Endodermal cell (in vitro differentiated cells): ENCODE results near the gene SLC13A1. TPM values are rescaled to one million over a fixed set of nuclear protein-coding genes. Genes with fewer than 3 reads are reported as not detected.
"Not testable (repeated sequence)": the region's sequence is repeated elsewhere in the genome, so short reads cannot be mapped to it uniquely, and the experiment has no call there.

Experiments used
- DNase-seq: peaks from one replicate; pipeline ENCODE4 v3.0.0-alpha.2; 2017
- H3K27ac ChIP-seq: 2 replicates; pipeline ENCODE4 v1.5.1; 2013; ENCODE audit warnings: mild to moderate bottlenecking, low read depth, low read length, moderate library complexity
- H3K27me3 ChIP-seq: 2 replicates; pipeline ENCODE4 v1.6.1; 2013; ENCODE audit warnings: mild to moderate bottlenecking, low read length, moderate library complexity; ENCODE audit not compliant: insufficient read depth, control insufficient read depth, poor library complexity, severe bottlenecking
- H3K36me3 ChIP-seq: 2 replicates; pipeline ENCODE4 v1.7.0; 2013; ENCODE audit warnings: mild to moderate bottlenecking, low read length, moderate library complexity; ENCODE audit not compliant: control insufficient read depth, insufficient read depth
- H3K4me1 ChIP-seq: one replicate; pipeline ENCODE4 v1.7.0; 2013; ENCODE audit warnings: low read length; ENCODE audit not compliant: control insufficient read depth, insufficient read depth
- H3K4me3 ChIP-seq: 2 replicates; pipeline ENCODE4 v1.5.1; 2013; ENCODE audit warnings: mild to moderate bottlenecking, low read length, moderate library complexity
- H3K9ac ChIP-seq: 2 replicates; pipeline ENCODE4 v1.6.1; 2013; ENCODE audit warnings: mild to moderate bottlenecking, low read length, moderate library complexity; ENCODE audit not compliant: poor library complexity, severe bottlenecking; ENCODE audit errors: extremely low read depth
- H3K9me3 ChIP-seq: 2 replicates; pipeline ENCODE4 v1.6.1; 2013; ENCODE audit warnings: mild to moderate bottlenecking, low read length, moderate library complexity; ENCODE audit not compliant: control insufficient read depth
- H3K27ac Mint-ChIP-seq: 2 replicates; pipeline ENCODE4 v1.8.0; 2020; ENCODE audit warnings: mixed read lengths
- H3K27me3 Mint-ChIP-seq: 2 replicates; pipeline ENCODE4 v1.8.0; 2021; ENCODE audit warnings: mild to moderate bottlenecking, mixed read lengths; ENCODE audit not compliant: insufficient read depth
- H3K36me3 Mint-ChIP-seq: 2 replicates; pipeline ENCODE4 v1.8.0; 2020; ENCODE audit warnings: low read depth, mixed read lengths
- H3K4me1 Mint-ChIP-seq: 2 replicates; pipeline ENCODE4 v1.8.0; 2020; ENCODE audit warnings: mixed read lengths
- H3K4me3 Mint-ChIP-seq: 2 replicates; pipeline ENCODE4 v1.8.0; 2020; ENCODE audit warnings: mild to moderate bottlenecking, moderate library complexity, mixed read lengths
- H3K9me3 Mint-ChIP-seq: 2 replicates; pipeline ENCODE4 v1.8.0; 2020; ENCODE audit warnings: mild to moderate bottlenecking, mixed read lengths
- WGBS, 2 experiments: methylation state at CpG; one replicate each; pipeline versions ENCODE4 v1.1.5 to v1.1.7; 2013; ENCODE audit warnings: missing lambda C conversion rate in 2 of 2, mixed read lengths in 1 of 2; ENCODE audit not compliant: insufficient coverage in 1 of 2, insufficient read length in 1 of 2; 5-methylcytosine and 5-hydroxymethylcytosine counted together
- total RNA-seq, 2 donors: library from RNA; stranded (reverse); fragmentation: NEBNext Ultra II Directional in 1 of 2; extraction: Animal tissue kit (Norgen Biotek cat#: 25700) in 1 of 2; gene quantifications; 2 replicates in 1 of 2; 3 replicates in 1 of 2; pipeline ENCODE4 v1.2.1, GENCODE V29; 2021
- TF ChIP-seq, protein P1 (sequence below): fragments of 200-600 bp; sonication (generic); conservative IDR thresholded peaks from 2 replicates; pipeline ENCODE4 v1.5.0; 2021; ENCODE audit warnings: antibody characterized with exemption, mild to moderate bottlenecking

Gene SLC13A1
- total RNA-seq, 2 donors from 2014 or later: not detected

DNA sequence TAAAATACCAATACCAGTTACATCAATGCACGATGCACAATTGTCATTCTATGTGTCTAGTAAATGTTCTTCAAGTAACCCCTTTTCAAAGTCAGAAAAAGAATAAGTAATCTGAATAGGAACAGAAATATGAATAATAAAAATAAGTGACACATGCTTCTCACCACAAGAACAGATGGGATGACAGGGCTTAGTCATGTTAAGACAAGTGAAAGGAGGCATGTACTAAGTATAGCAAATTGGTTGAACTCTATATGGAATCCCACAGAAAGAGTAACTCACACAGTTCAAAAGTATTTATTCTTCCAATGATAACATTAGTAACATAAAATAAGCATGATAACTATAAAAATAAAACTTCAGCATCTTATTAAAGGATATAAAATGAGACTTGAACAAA is 103.3 kb downstream of the SLC13A1 start:
- no peak overlapping the region for H3K27ac ChIP-seq
- Mint-ChIP-seq H3K36me3 (no peaks in the 10 kb centered on the region), H3K27me3 (no peaks in the 10 kb centered on the region), H3K9me3 (peaks cover 4% of the 10 kb centered on the region), H3K27ac (no peak overlapping the region), H3K4me3 (no peak overlapping the region), H3K4me1 (no peaks in the 10 kb centered on the region)
- TF ChIP-seq, protein P1, sequence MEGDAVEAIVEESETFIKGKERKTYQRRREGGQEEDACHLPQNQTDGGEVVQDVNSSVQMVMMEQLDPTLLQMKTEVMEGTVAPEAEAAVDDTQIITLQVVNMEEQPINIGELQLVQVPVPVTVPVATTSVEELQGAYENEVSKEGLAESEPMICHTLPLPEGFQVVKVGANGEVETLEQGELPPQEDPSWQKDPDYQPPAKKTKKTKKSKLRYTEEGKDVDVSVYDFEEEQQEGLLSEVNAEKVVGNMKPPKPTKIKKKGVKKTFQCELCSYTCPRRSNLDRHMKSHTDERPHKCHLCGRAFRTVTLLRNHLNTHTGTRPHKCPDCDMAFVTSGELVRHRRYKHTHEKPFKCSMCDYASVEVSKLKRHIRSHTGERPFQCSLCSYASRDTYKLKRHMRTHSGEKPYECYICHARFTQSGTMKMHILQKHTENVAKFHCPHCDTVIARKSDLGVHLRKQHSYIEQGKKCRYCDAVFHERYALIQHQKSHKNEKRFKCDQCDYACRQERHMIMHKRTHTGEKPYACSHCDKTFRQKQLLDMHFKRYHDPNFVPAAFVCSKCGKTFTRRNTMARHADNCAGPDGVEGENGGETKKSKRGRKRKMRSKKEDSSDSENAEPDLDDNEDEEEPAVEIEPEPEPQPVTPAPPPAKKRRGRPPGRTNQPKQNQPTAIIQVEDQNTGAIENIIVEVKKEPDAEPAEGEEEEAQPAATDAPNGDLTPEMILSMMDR: no peak
- WGBS, 2 experiments: no CpG with 5 or more reads among the region's 1 CpG
- DNase-seq: no peak
- H3K27me3 ChIP-seq: no peaks in the 10 kb centered on the region
- no peaks in the 10 kb centered on the region for H3K9me3 ChIP-seq
- H3K4me1 ChIP-seq: no peaks in the 10 kb centered on the region
- no peak overlapping the region for H3K9ac ChIP-seq
- H3K36me3 ChIP-seq: no peaks in the 10 kb centered on the region
- H3K4me3 ChIP-seq: no peak overlapping the region

DNA sequence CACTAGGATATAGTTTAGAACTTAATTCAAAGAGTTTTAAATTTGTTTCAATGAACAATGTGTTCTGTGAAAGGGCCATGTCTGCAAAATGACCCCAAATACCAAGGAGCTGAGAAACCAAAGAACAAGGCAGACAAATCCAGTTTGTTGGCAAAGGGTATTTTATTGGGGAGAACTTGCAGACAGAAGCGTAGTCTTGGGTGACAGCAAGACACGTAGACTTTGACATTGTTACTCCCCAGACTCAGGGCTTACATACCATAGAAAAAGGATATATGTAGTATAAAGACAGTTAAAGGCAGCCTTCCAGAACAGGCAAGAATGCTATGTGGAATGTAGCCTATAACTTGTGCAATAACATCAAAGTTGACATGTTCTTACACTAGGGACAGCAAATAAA is 109.3 kb downstream of the SLC13A1 start:
- no peaks in the 10 kb centered on the region for H3K36me3 Mint-ChIP-seq
- H3K4me1 Mint-ChIP-seq: no peaks in the 10 kb centered on the region
- H3K27me3 Mint-ChIP-seq: no peaks in the 10 kb centered on the region
- DNase-seq: no peak
- Histone ChIP-seq H3K4me3 (no peak overlapping the region), H3K27ac (no peak overlapping the region), H3K9me3 (peaks cover 11% of the 10 kb centered on the region), H3K4me1 (no peaks in the 10 kb centered on the region), H3K9ac (no peak overlapping the region), H3K27me3 (no peaks in the 10 kb centered on the region), H3K36me3 (no peaks in the 10 kb centered on the region)
- peaks cover 11% of the 10 kb centered on the region for H3K9me3 Mint-ChIP-seq
- 86 to 100% methylated on average over 1 to 2 of the region's 2 CpGs for WGBS, 2 experiments
- no peak overlapping the region for H3K4me3 Mint-ChIP-seq
- H3K27ac Mint-ChIP-seq: no peak overlapping the region
- TF ChIP-seq, protein P1: no peak

DNA sequence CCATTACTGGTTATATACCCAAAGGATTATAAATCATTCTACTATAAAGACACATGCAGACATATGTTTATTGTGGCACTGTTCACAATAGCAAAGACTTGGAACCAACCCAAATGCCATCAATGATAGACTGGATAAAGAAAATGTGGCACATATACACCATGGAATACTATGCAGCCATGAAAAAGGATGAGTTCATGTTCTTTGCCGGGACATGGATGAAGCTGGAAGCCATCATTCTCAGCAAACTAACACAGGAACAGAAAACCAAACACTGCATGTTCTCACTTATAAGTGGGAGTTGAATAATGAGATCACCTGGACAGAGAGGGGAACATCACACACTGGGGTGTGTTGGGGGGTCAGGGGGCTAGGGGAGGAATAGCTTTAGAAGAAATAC is 112.9 kb downstream of the SLC13A1 start:
- not testable (repeated sequence) for H3K36me3 Mint-ChIP-seq, H3K4me1 ChIP-seq, H3K27ac ChIP-seq, H3K9ac ChIP-seq, H3K4me1 Mint-ChIP-seq, H3K27me3 Mint-ChIP-seq, H3K4me3 Mint-ChIP-seq, H3K4me3 ChIP-seq, H3K36me3 ChIP-seq, H3K27me3 ChIP-seq, H3K27ac Mint-ChIP-seq, DNase-seq
- WGBS, 2 experiments: 100% methylated on average over 1 of the region's 1 CpG; no CpG with 5 or more reads in 1 of the 2 experiments
- H3K9me3 Mint-ChIP-seq: peaks cover 36% of the 10 kb centered on the region
- peaks cover 12% of the 10 kb centered on the region for H3K9me3 ChIP-seq

DNA sequence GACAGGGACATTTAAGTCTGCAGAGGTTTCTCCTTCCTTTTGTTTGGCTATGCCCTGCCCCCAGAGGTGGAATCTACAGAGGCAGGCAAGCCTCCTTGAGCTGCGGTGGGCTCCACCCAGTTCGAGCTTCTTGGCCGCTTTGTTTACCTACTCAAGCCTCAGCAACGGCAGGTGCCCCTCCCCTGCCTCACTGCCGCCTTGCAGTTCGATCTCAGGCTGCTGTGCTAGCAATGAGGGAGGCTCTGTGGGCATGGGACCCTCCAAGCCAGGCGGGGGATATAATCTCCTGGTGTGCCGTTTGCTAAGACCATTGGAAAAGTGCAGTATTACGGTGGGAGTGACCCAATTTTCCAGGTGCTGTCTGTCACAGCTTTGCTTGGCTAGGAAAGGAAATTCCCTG is 114.9 kb downstream of the SLC13A1 start:
- H3K27ac ChIP-seq, H3K4me3 ChIP-seq, H3K9ac ChIP-seq, H3K27me3 Mint-ChIP-seq, H3K4me1 Mint-ChIP-seq, H3K27ac Mint-ChIP-seq, DNase-seq, H3K27me3 ChIP-seq, H3K36me3 Mint-ChIP-seq, H3K36me3 ChIP-seq, H3K4me3 Mint-ChIP-seq, H3K4me1 ChIP-seq: not testable (repeated sequence)
- WGBS, 2 experiments: 91 to 94% methylated on average over 9 of the region's 9 CpGs
- peaks cover 39% of the 10 kb centered on the region for H3K9me3 Mint-ChIP-seq
- peaks cover 12% of the 10 kb centered on the region for H3K9me3 ChIP-seq
